WTC11 (cell line): ENCODE measurements around the gene PHF5A. TPM values are rescaled to one million over a fixed set of nuclear protein-coding genes. Genes with fewer than 3 reads are reported as not detected.
A peak's percentile ranks its signal among the peaks of the same experiment; 100 is the strongest.

ENCODE experiments used
- ATAC-seq: fragments of 200-7000 bp; cut with Tn5 transposase; 2 replicates; pipeline ENCODE4 v1.10.0; 2021; ENCODE audit warnings: mild to moderate bottlenecking, moderate library complexity
- CTCF ChIA-PET: fragments of 300-600 bp; sonication (Branson Sonifier 250); formaldehyde crosslinking; loops from one replicate; lab custom pipeline; 2021; ENCODE audit warnings: antibody characterized with exemption; lab: Charles Lee
- POLR2A ChIA-PET: fragments of 350-600 bp; sonication (Branson Sonifier 250); formaldehyde crosslinking; loops from one replicate; lab custom pipeline; 2021; ENCODE audit warnings: antibody characterized with exemption; lab: Charles Lee
- DNase-seq: peaks from one replicate; pipeline ENCODE4 v3.0.0; 2021; ENCODE audit warnings: low spot score
- H3K27ac Mint-ChIP-seq: 2 replicates; pipeline ENCODE4 v1.8.0; 2021; ENCODE audit warnings: mixed read lengths
- H3K27me3 Mint-ChIP-seq: 2 replicates; pipeline ENCODE4 v1.8.0; 2021; ENCODE audit warnings: low read depth, mild to moderate bottlenecking, moderate library complexity, mixed read lengths
- H3K36me3 Mint-ChIP-seq: 2 replicates; pipeline ENCODE4 v1.8.0; 2021; ENCODE audit warnings: mixed read lengths
- H3K4me1 Mint-ChIP-seq: 2 replicates; pipeline ENCODE4 v1.8.0; 2022; ENCODE audit warnings: mixed read lengths
- H3K4me3 Mint-ChIP-seq: 2 replicates; pipeline ENCODE4 v1.8.0; 2021; ENCODE audit warnings: mild to moderate bottlenecking, moderate library complexity, mixed read lengths
- H3K9me3 Mint-ChIP-seq: 2 replicates; pipeline ENCODE4 v1.8.0; 2021; ENCODE audit warnings: mixed read lengths
- ATF1 ChIP-seq: sonication (generic); formaldehyde crosslinking; IDR thresholded peaks from 2 replicates; pipeline ENCODE4 v1.8.1; 2023; ENCODE audit warnings: mild to moderate bottlenecking, moderate library complexity, missing genetic modification reagents
- IRF2 ChIP-seq: sonication (generic); formaldehyde crosslinking; IDR thresholded peaks from 2 replicates; pipeline ENCODE4 v1.8.0; 2022; ENCODE audit warnings: low read depth, missing genetic modification reagents, borderline replicate concordance
- NFE2L1 ChIP-seq: sonication (generic); formaldehyde crosslinking; IDR thresholded peaks from 2 replicates; pipeline ENCODE4 v1.8.1; 2023; ENCODE audit warnings: missing genetic modification reagents
- RELA ChIP-seq: sonication (generic); formaldehyde crosslinking; IDR thresholded peaks from 2 replicates; pipeline ENCODE4 v1.8.1; 2022; ENCODE audit warnings: missing genetic modification reagents, mild to moderate bottlenecking, borderline replicate concordance
- TEAD1 ChIP-seq: sonication (generic); formaldehyde crosslinking; IDR thresholded peaks from 2 replicates; pipeline ENCODE4 v1.8.0; 2022; ENCODE audit warnings: mild to moderate bottlenecking, missing genetic modification reagents
- TEAD4 ChIP-seq: sonication (generic); formaldehyde crosslinking; IDR thresholded peaks from 2 replicates; pipeline ENCODE4 v1.8.0; 2022; ENCODE audit warnings: mild to moderate bottlenecking, missing genetic modification reagents
- ZBTB21 ChIP-seq: sonication (generic); formaldehyde crosslinking; IDR thresholded peaks from 2 replicates; pipeline ENCODE4 v1.8.1; 2023; ENCODE audit warnings: mild to moderate bottlenecking, missing genetic modification reagents, borderline replicate concordance
- total RNA-seq: library from RNA; stranded (reverse); gene quantifications from 3 replicates; pipeline ENCODE4 v1.2.3, GENCODE V29; 2021
- TF ChIP-seq, protein P1 (sequence below): fragments of 250-450 bp; sonication (Bioruptor Pico); conservative IDR thresholded peaks from 2 replicates; pipeline ENCODE4 v1.9.0; 2021; ENCODE audit warnings: mild to moderate bottlenecking
- TF ChIP-seq, protein P2 (sequence below): sonication (generic); formaldehyde crosslinking; IDR thresholded peaks from 2 replicates; pipeline ENCODE4 v1.8.0; 2023; ENCODE audit warnings: missing genetic modification reagents
- TF ChIP-seq, protein P3 (sequence below): sonication (generic); formaldehyde crosslinking; IDR thresholded peaks from 2 replicates; pipeline ENCODE4 v1.8.0; 2023; ENCODE audit warnings: mild to moderate bottlenecking, missing genetic modification reagents
- TF ChIP-seq, protein P4 (sequence below): sonication (generic); formaldehyde crosslinking; IDR thresholded peaks from 2 replicates; pipeline ENCODE4 v1.8.1; 2023; ENCODE audit warnings: mild to moderate bottlenecking, missing genetic modification reagents, moderate library complexity
- TF ChIP-seq, protein P5 (sequence below): sonication (generic); formaldehyde crosslinking; IDR thresholded peaks from 2 replicates; pipeline ENCODE4 v1.8.1; 2022; ENCODE audit warnings: mild to moderate bottlenecking, moderate library complexity, missing genetic modification reagents
- TF ChIP-seq, protein P6 (sequence below): sonication (generic); formaldehyde crosslinking; IDR thresholded peaks from 2 replicates; pipeline ENCODE4 v1.8.0; 2022; ENCODE audit warnings: missing genetic modification reagents
- TF ChIP-seq, protein P7 (sequence below): sonication (generic); formaldehyde crosslinking; IDR thresholded peaks from 2 replicates; pipeline ENCODE4 v1.8.1; 2022; ENCODE audit warnings: missing genetic modification reagents, borderline replicate concordance
- TF ChIP-seq, protein P8 (sequence below): sonication (generic); formaldehyde crosslinking; conservative IDR thresholded peaks from 2 replicates; pipeline ENCODE4 v1.8.1; 2023; ENCODE audit warnings: mild to moderate bottlenecking, low read depth, missing genetic modification reagents, moderate library complexity

PHF5A gene
- total RNA-seq, 1 experiment from 2014 or later = 93.1 TPM

DNA sequence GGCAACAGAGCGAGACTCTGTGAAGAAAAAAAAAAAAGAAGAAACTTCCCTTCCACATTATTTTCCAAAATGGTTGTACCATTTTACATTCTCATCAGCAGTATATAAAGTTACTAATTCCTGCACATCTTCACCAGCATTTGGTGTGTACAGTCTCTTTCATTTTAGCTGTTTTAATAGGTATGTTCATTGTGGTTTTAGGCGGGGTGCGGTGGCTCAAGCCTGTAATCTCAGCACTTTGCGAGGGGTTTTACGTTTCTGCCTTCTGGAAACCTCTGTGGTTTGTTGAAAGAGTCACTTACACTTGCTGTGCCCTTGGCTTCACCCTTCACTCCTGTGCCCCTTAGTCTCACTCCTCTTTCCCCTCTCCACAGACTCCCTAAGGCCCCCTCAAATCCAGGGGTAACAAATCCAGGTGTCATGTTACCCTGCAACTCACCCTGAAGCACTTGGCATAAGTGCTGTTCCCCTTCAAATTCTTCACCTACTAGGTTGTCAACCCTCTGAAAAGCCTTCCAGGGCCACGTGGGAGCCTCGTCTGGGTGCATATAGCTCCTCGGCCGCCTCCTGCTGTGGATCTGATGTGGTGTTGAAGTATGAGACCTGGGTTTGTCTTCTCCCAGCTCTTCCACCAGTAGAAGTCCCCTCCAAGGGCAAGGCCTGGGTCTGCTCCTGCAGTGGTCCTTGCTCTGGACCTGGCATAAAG lies 42.7 kb downstream of the PHF5A start (continued):
- TF ChIP-seq IRF2 (CRISPR knock-in tag) (no peak), ATF1 (CRISPR knock-in tag) (no peak), RELA (CRISPR knock-in tag) (no peak), NFE2L1 (CRISPR knock-in tag) (no peak), ZBTB21 (no peak)
- TF ChIP-seq, protein P1, sequence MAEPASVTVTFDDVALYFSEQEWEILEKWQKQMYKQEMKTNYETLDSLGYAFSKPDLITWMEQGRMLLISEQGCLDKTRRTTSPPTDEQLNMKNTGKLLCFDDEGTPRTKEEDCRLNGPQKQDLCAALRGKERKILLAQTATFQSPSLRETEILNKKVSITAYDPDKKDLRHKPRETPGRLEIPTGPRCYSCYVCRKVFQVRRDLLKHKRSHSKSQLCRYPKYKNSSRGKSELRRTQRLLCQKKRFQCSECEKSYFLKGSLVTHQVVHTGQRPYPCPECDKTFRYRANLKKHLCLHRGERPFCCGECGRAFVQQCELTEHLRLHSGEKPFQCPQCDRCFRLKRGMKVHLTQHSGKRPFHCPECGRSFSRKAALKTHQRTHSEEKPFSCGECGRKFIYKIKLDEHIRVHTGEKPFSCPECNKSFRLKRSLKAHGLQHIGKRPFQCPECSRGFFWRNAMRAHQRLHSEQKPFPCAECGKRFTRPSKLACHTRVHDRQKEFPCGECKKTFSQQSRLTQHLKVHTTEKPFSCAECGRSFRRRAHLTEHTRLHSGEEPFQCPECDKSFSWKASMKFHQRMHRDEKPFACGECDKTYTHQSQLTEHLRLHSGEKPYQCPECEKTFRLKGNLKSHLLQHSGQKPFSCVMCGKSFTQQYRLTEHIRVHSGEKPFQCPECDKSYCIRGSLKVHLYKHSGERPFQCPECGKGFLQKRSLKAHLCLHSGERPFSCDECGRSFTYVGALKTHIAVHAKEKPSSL (CRISPR knock-in tag) = no peak
- TF ChIP-seq, protein P2, sequence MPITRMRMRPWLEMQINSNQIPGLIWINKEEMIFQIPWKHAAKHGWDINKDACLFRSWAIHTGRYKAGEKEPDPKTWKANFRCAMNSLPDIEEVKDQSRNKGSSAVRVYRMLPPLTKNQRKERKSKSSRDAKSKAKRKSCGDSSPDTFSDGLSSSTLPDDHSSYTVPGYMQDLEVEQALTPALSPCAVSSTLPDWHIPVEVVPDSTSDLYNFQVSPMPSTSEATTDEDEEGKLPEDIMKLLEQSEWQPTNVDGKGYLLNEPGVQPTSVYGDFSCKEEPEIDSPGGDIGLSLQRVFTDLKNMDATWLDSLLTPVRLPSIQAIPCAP (CRISPR knock-in tag) = no peak
- TF ChIP-seq, protein P3, sequence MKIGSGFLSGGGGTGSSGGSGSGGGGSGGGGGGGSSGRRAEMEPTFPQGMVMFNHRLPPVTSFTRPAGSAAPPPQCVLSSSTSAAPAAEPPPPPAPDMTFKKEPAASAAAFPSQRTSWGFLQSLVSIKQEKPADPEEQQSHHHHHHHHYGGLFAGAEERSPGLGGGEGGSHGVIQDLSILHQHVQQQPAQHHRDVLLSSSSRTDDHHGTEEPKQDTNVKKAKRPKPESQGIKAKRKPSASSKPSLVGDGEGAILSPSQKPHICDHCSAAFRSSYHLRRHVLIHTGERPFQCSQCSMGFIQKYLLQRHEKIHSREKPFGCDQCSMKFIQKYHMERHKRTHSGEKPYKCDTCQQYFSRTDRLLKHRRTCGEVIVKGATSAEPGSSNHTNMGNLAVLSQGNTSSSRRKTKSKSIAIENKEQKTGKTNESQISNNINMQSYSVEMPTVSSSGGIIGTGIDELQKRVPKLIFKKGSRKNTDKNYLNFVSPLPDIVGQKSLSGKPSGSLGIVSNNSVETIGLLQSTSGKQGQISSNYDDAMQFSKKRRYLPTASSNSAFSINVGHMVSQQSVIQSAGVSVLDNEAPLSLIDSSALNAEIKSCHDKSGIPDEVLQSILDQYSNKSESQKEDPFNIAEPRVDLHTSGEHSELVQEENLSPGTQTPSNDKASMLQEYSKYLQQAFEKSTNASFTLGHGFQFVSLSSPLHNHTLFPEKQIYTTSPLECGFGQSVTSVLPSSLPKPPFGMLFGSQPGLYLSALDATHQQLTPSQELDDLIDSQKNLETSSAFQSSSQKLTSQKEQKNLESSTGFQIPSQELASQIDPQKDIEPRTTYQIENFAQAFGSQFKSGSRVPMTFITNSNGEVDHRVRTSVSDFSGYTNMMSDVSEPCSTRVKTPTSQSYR (CRISPR knock-in tag) = no peak
- TF ChIP-seq, protein P4, sequence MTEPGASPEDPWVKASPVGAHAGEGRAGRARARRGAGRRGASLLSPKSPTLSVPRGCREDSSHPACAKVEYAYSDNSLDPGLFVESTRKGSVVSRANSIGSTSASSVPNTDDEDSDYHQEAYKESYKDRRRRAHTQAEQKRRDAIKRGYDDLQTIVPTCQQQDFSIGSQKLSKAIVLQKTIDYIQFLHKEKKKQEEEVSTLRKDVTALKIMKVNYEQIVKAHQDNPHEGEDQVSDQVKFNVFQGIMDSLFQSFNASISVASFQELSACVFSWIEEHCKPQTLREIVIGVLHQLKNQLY (CRISPR knock-in tag) = no peak

DNA sequence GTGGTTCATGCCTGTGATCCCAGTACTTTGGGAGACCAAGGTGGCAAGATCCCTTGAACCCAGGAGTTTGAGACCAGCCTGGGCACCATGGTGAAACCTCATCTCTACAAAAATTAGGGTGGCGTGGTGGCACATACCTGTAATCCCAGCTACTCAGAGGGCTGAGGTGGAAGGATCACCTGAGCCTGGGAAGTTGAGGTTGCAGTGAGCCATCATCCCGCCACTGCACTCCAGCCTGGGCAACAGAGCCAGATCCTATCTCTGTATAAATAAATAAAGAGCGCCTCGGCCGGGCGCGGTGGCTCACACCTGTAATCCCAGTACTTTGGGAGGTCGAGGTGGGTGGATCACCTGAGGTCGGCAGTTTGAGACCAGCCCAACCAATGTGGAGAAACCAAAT lies 49.8 kb downstream of the PHF5A start:
- H3K27ac Mint-ChIP-seq = 0 out of 2 replicates have a peak overlapping the region, but pooled peaks have one; percentile 24
- no peaks in the 10 kb centered on the region for H3K36me3 Mint-ChIP-seq
- POLR2A ChIA-PET = interaction anchor here (1.0 kb wide), 1 partner anchor 50 kb away, joined by 3 read pairs; the partner anchor contains the start of genes ACO2 and PHF5A
- H3K27me3 Mint-ChIP-seq = no peaks in the 10 kb centered on the region
- CTCF ChIA-PET = interaction anchor here (1.2 to 2.9 kb wide), 3 partner anchors 15 to 108 kb away, joined by 3 to 10 read pairs (median 4); partner anchors contain the start of gene TOB2
- ATAC-seq (no peak), DNase-seq (no peak)
- no peak overlapping the region for H3K4me3 Mint-ChIP-seq
- H3K9me3 Mint-ChIP-seq = no peaks in the 10 kb centered on the region
- peaks cover 9% of the 10 kb centered on the region for H3K4me1 Mint-ChIP-seq
- TF ChIP-seq, protein P5, sequence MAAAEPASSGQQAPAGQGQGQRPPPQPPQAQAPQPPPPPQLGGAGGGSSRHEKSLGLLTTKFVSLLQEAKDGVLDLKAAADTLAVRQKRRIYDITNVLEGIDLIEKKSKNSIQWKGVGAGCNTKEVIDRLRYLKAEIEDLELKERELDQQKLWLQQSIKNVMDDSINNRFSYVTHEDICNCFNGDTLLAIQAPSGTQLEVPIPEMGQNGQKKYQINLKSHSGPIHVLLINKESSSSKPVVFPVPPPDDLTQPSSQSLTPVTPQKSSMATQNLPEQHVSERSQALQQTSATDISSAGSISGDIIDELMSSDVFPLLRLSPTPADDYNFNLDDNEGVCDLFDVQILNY (CRISPR knock-in tag) = no peak
- TF ChIP-seq, protein P6, sequence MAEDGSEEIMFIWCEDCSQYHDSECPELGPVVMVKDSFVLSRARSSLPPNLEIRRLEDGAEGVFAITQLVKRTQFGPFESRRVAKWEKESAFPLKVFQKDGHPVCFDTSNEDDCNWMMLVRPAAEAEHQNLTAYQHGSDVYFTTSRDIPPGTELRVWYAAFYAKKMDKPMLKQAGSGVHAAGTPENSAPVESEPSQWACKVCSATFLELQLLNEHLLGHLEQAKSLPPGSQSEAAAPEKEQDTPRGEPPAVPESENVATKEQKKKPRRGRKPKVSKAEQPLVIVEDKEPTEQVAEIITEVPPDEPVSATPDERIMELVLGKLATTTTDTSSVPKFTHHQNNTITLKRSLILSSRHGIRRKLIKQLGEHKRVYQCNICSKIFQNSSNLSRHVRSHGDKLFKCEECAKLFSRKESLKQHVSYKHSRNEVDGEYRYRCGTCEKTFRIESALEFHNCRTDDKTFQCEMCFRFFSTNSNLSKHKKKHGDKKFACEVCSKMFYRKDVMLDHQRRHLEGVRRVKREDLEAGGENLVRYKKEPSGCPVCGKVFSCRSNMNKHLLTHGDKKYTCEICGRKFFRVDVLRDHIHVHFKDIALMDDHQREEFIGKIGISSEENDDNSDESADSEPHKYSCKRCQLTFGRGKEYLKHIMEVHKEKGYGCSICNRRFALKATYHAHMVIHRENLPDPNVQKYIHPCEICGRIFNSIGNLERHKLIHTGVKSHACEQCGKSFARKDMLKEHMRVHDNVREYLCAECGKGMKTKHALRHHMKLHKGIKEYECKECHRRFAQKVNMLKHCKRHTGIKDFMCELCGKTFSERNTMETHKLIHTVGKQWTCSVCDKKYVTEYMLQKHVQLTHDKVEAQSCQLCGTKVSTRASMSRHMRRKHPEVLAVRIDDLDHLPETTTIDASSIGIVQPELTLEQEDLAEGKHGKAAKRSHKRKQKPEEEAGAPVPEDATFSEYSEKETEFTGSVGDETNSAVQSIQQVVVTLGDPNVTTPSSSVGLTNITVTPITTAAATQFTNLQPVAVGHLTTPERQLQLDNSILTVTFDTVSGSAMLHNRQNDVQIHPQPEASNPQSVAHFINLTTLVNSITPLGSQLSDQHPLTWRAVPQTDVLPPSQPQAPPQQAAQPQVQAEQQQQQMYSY (CRISPR knock-in tag) = no peak
- TF ChIP-seq, protein P4 (CRISPR knock-in tag) = no peak
- TF ChIP-seq, protein P7, sequence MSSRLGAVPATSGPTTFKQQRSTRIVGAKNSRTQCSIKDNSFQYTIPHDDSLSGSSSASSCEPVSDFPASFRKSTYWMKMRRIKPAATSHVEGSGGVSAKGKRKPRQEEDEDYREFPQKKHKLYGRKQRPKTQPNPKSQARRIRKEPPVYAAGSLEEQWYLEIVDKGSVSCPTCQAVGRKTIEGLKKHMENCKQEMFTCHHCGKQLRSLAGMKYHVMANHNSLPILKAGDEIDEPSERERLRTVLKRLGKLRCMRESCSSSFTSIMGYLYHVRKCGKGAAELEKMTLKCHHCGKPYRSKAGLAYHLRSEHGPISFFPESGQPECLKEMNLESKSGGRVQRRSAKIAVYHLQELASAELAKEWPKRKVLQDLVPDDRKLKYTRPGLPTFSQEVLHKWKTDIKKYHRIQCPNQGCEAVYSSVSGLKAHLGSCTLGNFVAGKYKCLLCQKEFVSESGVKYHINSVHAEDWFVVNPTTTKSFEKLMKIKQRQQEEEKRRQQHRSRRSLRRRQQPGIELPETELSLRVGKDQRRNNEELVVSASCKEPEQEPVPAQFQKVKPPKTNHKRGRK (CRISPR knock-in tag) = no peak
- TF ChIP-seq, protein P8, sequence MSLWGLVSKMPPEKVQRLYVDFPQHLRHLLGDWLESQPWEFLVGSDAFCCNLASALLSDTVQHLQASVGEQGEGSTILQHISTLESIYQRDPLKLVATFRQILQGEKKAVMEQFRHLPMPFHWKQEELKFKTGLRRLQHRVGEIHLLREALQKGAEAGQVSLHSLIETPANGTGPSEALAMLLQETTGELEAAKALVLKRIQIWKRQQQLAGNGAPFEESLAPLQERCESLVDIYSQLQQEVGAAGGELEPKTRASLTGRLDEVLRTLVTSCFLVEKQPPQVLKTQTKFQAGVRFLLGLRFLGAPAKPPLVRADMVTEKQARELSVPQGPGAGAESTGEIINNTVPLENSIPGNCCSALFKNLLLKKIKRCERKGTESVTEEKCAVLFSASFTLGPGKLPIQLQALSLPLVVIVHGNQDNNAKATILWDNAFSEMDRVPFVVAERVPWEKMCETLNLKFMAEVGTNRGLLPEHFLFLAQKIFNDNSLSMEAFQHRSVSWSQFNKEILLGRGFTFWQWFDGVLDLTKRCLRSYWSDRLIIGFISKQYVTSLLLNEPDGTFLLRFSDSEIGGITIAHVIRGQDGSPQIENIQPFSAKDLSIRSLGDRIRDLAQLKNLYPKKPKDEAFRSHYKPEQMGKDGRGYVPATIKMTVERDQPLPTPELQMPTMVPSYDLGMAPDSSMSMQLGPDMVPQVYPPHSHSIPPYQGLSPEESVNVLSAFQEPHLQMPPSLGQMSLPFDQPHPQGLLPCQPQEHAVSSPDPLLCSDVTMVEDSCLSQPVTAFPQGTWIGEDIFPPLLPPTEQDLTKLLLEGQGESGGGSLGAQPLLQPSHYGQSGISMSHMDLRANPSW (CRISPR knock-in tag) = no peak
- no peak for TF ChIP-seq ATF1 (CRISPR knock-in tag)
- TF ChIP-seq TEAD4 (CRISPR knock-in tag) = no peak
- no peak for TF ChIP-seq TEAD1 (CRISPR knock-in tag)
